ENCODE data around the gene NPHP1.

DNA sequence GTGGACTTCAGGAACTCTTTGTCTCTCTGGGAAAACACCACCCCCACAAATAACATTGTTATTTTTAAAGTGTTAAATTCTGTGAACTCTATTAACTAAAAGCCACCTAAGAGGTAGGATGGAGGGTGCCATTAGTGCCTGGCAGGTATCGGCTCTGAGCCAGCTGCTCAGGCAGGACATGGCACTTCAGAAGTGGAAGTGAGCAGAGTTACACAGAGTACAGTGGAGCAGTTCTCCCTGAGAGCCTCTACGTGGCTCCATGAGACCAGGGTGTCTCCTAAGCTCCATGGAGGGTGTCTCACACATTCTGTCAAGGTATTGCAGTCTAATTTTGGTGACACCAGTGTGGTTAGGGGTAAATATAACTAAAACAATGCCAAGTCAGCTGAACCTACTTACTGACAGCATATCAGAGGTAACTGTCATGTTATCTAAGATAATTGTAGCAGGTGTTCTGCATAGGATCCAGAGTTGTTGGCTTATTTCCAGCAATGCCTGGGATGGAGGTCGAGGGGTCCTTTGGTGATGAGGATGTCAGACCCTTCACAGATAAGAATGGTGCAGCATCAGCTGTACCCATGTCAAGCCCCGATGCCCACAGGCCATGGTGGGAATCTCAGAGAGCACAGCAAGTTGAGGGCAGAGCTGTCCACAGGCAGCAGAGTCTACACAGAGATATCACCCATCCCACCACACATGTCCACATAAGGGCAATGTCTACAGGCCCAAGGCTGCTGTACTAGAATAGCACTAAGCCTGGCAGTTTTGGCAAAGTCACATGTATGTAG, 80.6 kb downstream of the NPHP1 start:
- TF ChIP-seq, protein P1, sequence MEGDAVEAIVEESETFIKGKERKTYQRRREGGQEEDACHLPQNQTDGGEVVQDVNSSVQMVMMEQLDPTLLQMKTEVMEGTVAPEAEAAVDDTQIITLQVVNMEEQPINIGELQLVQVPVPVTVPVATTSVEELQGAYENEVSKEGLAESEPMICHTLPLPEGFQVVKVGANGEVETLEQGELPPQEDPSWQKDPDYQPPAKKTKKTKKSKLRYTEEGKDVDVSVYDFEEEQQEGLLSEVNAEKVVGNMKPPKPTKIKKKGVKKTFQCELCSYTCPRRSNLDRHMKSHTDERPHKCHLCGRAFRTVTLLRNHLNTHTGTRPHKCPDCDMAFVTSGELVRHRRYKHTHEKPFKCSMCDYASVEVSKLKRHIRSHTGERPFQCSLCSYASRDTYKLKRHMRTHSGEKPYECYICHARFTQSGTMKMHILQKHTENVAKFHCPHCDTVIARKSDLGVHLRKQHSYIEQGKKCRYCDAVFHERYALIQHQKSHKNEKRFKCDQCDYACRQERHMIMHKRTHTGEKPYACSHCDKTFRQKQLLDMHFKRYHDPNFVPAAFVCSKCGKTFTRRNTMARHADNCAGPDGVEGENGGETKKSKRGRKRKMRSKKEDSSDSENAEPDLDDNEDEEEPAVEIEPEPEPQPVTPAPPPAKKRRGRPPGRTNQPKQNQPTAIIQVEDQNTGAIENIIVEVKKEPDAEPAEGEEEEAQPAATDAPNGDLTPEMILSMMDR (IDR thresholded peaks at IDR 0.05) = no peak
- TF ChIP-seq ZFX (IDR thresholded peaks at IDR 0.05; ENCODE audit: borderline replicate concordance) = no peak
